ENCODE measurements around the gene PPP1R14C. TPM values are rescaled to one million over a fixed set of nuclear protein-coding genes. Genes with fewer than 3 reads are reported as not detected.

PPP1R14C gene
- polyA plus RNA-seq, 3 donors, result 21.7 to 30.5 (median 27.6) TPM

- DNase-seq (ENCODE audit: extremely low read depth in 1 of 11, low read depth in 9 of 11, low spot score in 4 of 11), result no peak
These were observed 60.1 kb downstream of the PPP1R14C start for GRCh38 chr6:150202934-150203333.

GRCh38 chr6:150203378-150203777 is 60.5 kb downstream of the PPP1R14C start:
- no peak for DNase-seq (ENCODE audit: extremely low read depth in 1 of 11, low read depth in 9 of 11, low spot score in 4 of 11)

GRCh38 chr6:150203871-150204545 is 61.2 kb downstream of the PPP1R14C start:
- no peak for DNase-seq (ENCODE audit: extremely low read depth in 1 of 11, low read depth in 9 of 11, low spot score in 4 of 11)

- no peak for DNase-seq (ENCODE audit: extremely low read depth in 1 of 11, low read depth in 9 of 11, low spot score in 4 of 11)
These were observed 62.0 kb downstream of the PPP1R14C start for GRCh38 chr6:150204705-150205472.

- DNase-seq (ENCODE audit: extremely low read depth in 1 of 11, low read depth in 9 of 11, low spot score in 4 of 11), result no peak
These were observed 65.2 kb downstream of the PPP1R14C start for GRCh38 chr6:150207931-150208570.

- DNase-seq (ENCODE audit: extremely low read depth in 1 of 11, low read depth in 9 of 11, low spot score in 4 of 11), result no peak
These were observed 65.9 kb downstream of the PPP1R14C start for GRCh38 chr6:150208611-150209352.

- no peak for DNase-seq (ENCODE audit: extremely low read depth in 1 of 11, low read depth in 9 of 11, low spot score in 4 of 11)
These were observed 66.6 kb downstream of the PPP1R14C start for GRCh38 chr6:150209415-150209814.

- DNase-seq (ENCODE audit: extremely low read depth in 1 of 11, low read depth in 9 of 11, low spot score in 4 of 11), result no peak
These were observed 69.1 kb downstream of the PPP1R14C start for GRCh38 chr6:150211700-150212511.

GRCh38 chr6:150212778-150213177 is 69.9 kb downstream of the PPP1R14C start:
- no peak for DNase-seq (ENCODE audit: extremely low read depth in 1 of 11, low read depth in 9 of 11, low spot score in 4 of 11)

- DNase-seq (ENCODE audit: extremely low read depth in 1 of 11, low read depth in 9 of 11, low spot score in 4 of 11), result no peak
These were observed 70.5 kb downstream of the PPP1R14C start for GRCh38 chr6:150213301-150213700.

GRCh38 chr6:150214310-150214709 is 71.5 kb downstream of the PPP1R14C start:
- DNase-seq (ENCODE audit: extremely low read depth in 1 of 11, low read depth in 9 of 11, low spot score in 4 of 11), result no peak

GRCh38 chr6:150220634-150221551 is 78.0 kb downstream of the PPP1R14C start:
- DNase-seq (ENCODE audit: extremely low read depth in 1 of 11, low read depth in 9 of 11, low spot score in 4 of 11), result no peak

GRCh38 chr6:150224820-150225219 is 82.0 kb downstream of the PPP1R14C start:
- no peak for DNase-seq (ENCODE audit: extremely low read depth in 1 of 11, low read depth in 9 of 11, low spot score in 4 of 11)

GRCh38 chr6:150227281-150227680 is 84.4 kb downstream of the PPP1R14C start:
- DNase-seq (ENCODE audit: extremely low read depth in 1 of 11, low read depth in 9 of 11, low spot score in 4 of 11), result no peak

GRCh38 chr6:150228072-150228733 is 85.4 kb downstream of the PPP1R14C start:
- no peak for DNase-seq (ENCODE audit: extremely low read depth in 1 of 11, low read depth in 9 of 11, low spot score in 4 of 11)

- DNase-seq (ENCODE audit: extremely low read depth in 1 of 11, low read depth in 9 of 11, low spot score in 4 of 11), result no peak
These were observed 86.8 kb downstream of the PPP1R14C start for GRCh38 chr6:150229436-150230163.

GRCh38 chr6:150230164-150230561 is 87.3 kb downstream of the PPP1R14C start:
- DNase-seq (ENCODE audit: extremely low read depth in 1 of 11, low read depth in 9 of 11, low spot score in 4 of 11), result no peak
